Measurements from ENCODE around the gene RAB20.

DNA sequence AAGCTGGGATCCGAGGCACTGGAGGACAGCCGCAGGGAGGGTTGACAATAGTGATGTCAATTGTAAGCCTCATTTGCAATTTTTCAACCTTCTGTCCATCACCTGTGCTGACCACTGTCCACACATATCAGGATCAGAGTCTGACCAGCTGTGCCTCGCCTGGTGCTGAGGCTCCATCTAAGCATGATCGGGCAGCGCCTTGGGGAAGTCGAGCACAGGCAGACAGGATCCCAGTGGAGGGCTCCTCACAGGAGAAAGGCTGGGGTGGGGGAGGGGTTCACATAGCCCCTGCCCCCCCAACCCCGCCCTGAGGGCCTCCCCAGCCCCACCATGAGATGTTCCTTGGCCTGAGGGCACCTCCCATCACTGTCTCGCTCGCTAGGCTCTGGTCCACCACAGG is 60.3 kb downstream of the RAB20 start:
- TF ChIP-seq, protein P1, sequence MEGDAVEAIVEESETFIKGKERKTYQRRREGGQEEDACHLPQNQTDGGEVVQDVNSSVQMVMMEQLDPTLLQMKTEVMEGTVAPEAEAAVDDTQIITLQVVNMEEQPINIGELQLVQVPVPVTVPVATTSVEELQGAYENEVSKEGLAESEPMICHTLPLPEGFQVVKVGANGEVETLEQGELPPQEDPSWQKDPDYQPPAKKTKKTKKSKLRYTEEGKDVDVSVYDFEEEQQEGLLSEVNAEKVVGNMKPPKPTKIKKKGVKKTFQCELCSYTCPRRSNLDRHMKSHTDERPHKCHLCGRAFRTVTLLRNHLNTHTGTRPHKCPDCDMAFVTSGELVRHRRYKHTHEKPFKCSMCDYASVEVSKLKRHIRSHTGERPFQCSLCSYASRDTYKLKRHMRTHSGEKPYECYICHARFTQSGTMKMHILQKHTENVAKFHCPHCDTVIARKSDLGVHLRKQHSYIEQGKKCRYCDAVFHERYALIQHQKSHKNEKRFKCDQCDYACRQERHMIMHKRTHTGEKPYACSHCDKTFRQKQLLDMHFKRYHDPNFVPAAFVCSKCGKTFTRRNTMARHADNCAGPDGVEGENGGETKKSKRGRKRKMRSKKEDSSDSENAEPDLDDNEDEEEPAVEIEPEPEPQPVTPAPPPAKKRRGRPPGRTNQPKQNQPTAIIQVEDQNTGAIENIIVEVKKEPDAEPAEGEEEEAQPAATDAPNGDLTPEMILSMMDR (IDR thresholded peaks at IDR 0.05; ENCODE audit: control extremely low read depth in 1 of 3, insufficient read depth in 1 of 3, low read depth in 1 of 3, low read length in 3 of 3), result no peak
- TF ChIP-seq PHF8 (conservative IDR thresholded peaks at IDR 0.05; ENCODE audit: low read depth, low read length), result no peak
- TF ChIP-seq POLR2A (IDR thresholded peaks at IDR 0.05; ENCODE audit: control extremely low read depth in 1 of 2, low read depth in 2 of 2, low read length in 2 of 2), result no peak
- no peak for TF ChIP-seq BRCA1 (IDR thresholded peaks at IDR 0.05; ENCODE audit: low read depth, low read length)
- TF ChIP-seq TEAD4 (IDR thresholded peaks at IDR 0.05; ENCODE audit: low read depth, low read length), result no peak
- TF ChIP-seq ZNF274 (IDR thresholded peaks at IDR 0.05; ENCODE audit: borderline replicate concordance, extremely low read depth, low read length), result no peak
- TF ChIP-seq RNF2 (IDR thresholded peaks at IDR 0.05; ENCODE audit: borderline replicate concordance, low read depth, low read length, missing control alignments, poor library complexity, severe bottlenecking), result no peak
- no peak for TF ChIP-seq GABPA (IDR thresholded peaks at IDR 0.05; ENCODE audit: borderline replicate concordance, insufficient read depth, low read length)
- no peak for TF ChIP-seq POLR2AphosphoS5 (IDR thresholded peaks at IDR 0.05; ENCODE audit: low read depth, low read length)
- no peak for TF ChIP-seq SP1 (IDR thresholded peaks at IDR 0.05; ENCODE audit: low read depth, low read length)
- no peak for TF ChIP-seq HDAC2 (IDR thresholded peaks at IDR 0.05; ENCODE audit: borderline replicate concordance in 1 of 2, low read depth in 2 of 2, low read length in 2 of 2)
